Measurements from ENCODE around the gene AMBN.
"Not testable (repeated sequence)": the region's sequence is repeated elsewhere in the genome, so short reads cannot be mapped to it uniquely, and the experiment has no call there.

AMBN gene

GRCh38 chr4:70607334-70607853 is 15.3 kb downstream of the AMBN start:
- no peak for DNase-seq (ENCODE audit: low read depth in 2 of 2)

GRCh38 chr4:70608324-70608723 is 16.3 kb downstream of the AMBN start:
- no peak for DNase-seq (ENCODE audit: low read depth in 2 of 2)

- no peak for DNase-seq (ENCODE audit: low read depth in 2 of 2)
These were observed 21.5 kb downstream of the AMBN start for GRCh38 chr4:70613306-70614183.

- DNase-seq (ENCODE audit: low read depth in 2 of 2), result no peak
These were observed 22.1 kb downstream of the AMBN start for GRCh38 chr4:70614184-70614555.

- no peak for DNase-seq (ENCODE audit: low read depth in 2 of 2)
These were observed 27.2 kb downstream of the AMBN start for GRCh38 chr4:70619288-70619687.

GRCh38 chr4:70619778-70620177 is 27.7 kb downstream of the AMBN start:
- DNase-seq (ENCODE audit: low read depth in 2 of 2), result no peak

- DNase-seq (ENCODE audit: low read depth in 2 of 2), result no peak
These were observed 31.3 kb downstream of the AMBN start for GRCh38 chr4:70623323-70623722.

GRCh38 chr4:70624226-70624793 is 32.3 kb downstream of the AMBN start:
- no peak for DNase-seq (ENCODE audit: low read depth in 2 of 2)

- no peak for DNase-seq (ENCODE audit: low read depth in 2 of 2)
These were observed 35.6 kb downstream of the AMBN start for GRCh38 chr4:70627620-70628019.

GRCh38 chr4:70628444-70628843 is 36.4 kb downstream of the AMBN start, which contains the start of gene ENAM:
Gene ENAM (plus strand): TSS chr4:70628744. CDS start chr4:70629501, 757 bp downstream.
- no peak for DNase-seq (ENCODE audit: low read depth in 2 of 2)

GRCh38 chr4:70629469-70630090 is 37.5 kb downstream of the AMBN start:
- no peak for DNase-seq (ENCODE audit: low read depth in 2 of 2)

GRCh38 chr4:70630162-70630561 is 38.1 kb downstream of the AMBN start:
- no peak for DNase-seq (ENCODE audit: low read depth in 2 of 2)

GRCh38 chr4:70632028-70632427 is 40.0 kb downstream of the AMBN start:
- no peak for DNase-seq (ENCODE audit: low read depth in 2 of 2)

GRCh38 chr4:70634482-70634881 is 42.4 kb downstream of the AMBN start:
- DNase-seq (ENCODE audit: low read depth in 2 of 2), result no peak

GRCh38 chr4:70637239-70637913 is 45.3 kb downstream of the AMBN start:
- DNase-seq (ENCODE audit: low read depth in 2 of 2), result no peak

GRCh38 chr4:70640192-70640591 is 48.1 kb downstream of the AMBN start:
- no peak for DNase-seq (ENCODE audit: low read depth in 2 of 2)

GRCh38 chr4:70650741-70651140 is 58.7 kb downstream of the AMBN start:
- DNase-seq (ENCODE audit: low read depth in 2 of 2), result not testable (repeated sequence)

- DNase-seq (ENCODE audit: low read depth in 2 of 2), result no peak
These were observed 59.9 kb downstream of the AMBN start for GRCh38 chr4:70651864-70652506.

- no peak for DNase-seq (ENCODE audit: low read depth in 2 of 2)
These were observed 62.6 kb downstream of the AMBN start for GRCh38 chr4:70654605-70655011.
